A549 (cell line): ENCODE measurements around the gene STIP1. TPM values are rescaled to one million over a fixed set of nuclear protein-coding genes. Genes with fewer than 3 reads are reported as not detected.

ENCODE experiments used
- ATAC-seq, 2 experiments: fragments of 200-7000 bp in 1 of 2; fragments of >200 bp in 1 of 2; cut with Nextera tagmentation in 1 of 2; cut with Tn5 transposase in 1 of 2; 3 replicates each; pipeline versions ENCODE4 v1.8.0 to v1.9.1; 2018 to 2020; ENCODE audit warnings: mild to moderate bottlenecking in 1 of 2, moderate library complexity in 1 of 2
- CTCF ChIA-PET: fragments of 300-600 bp; sonication (Branson Sonifier 250); formaldehyde crosslinking; extraction: SDS; loops from one replicate; lab custom pipeline; 2021; ENCODE audit warnings: antibody characterized with exemption, inconsistent platforms; lab: Yijun Ruan, JAX
- POLR2A ChIA-PET: fragments of 350-600 bp; formaldehyde crosslinking; extraction: SDS; loops from one replicate; lab custom pipeline; 2021; ENCODE audit warnings: antibody characterized with exemption, inconsistent platforms; lab: Yijun Ruan, JAX
- DNase-seq, 2 experiments: peaks; one replicate each; pipeline versions ENCODE4 v3.0.0 to v3.0.0-alpha.2; 2011 to 2016; ENCODE audit warnings: low read depth in 1 of 2, low spot score in 1 of 2
- FAIRE-seq: peaks from 2 replicates; lab custom pipeline; 2011; peaks lifted over from hg19 to GRCh38; lab: Jason Lieb, UNC
- H3K27ac ChIP-seq, 2 experiments: fragments of >200 bp; sonication (Bioruptor Twin); formaldehyde crosslinking; 3 replicates each; pipeline ENCODE4 v1.5.1; 2016 to 2017
- H3K4me1 ChIP-seq: fragments of >200 bp; sonication (Bioruptor Twin); formaldehyde crosslinking; 3 replicates; pipeline ENCODE4 v1.6.1; 2016
- H3K4me2 ChIP-seq: fragments of >200 bp; sonication (Bioruptor Twin); formaldehyde crosslinking; 3 replicates; pipeline ENCODE4 v1.6.1; 2016
- H3K4me3 ChIP-seq: fragments of >200 bp; sonication (Bioruptor Twin); formaldehyde crosslinking; 3 replicates; pipeline ENCODE4 v1.5.1; 2016
- H3K9me3 ChIP-seq: fragments of >200 bp; sonication (Bioruptor Twin); formaldehyde crosslinking; 3 replicates; pipeline ENCODE4 v1.6.1; 2016
- BHLHE40 ChIP-seq: IDR thresholded peaks from 2 replicates; pipeline ENCODE4 v1.6.1; 2012; ENCODE audit warnings: low read depth, low read length, inconsistent platforms
- CBX2 ChIP-seq: fragments of 200-600 bp; sonication (generic); IDR thresholded peaks from 2 replicates; pipeline ENCODE4 v1.6.1; 2016; ENCODE audit warnings: low read depth, mild to moderate bottlenecking, borderline replicate concordance
- CHD2 ChIP-seq: fragments of 150-350 bp; IDR thresholded peaks from 2 replicates; pipeline ENCODE4 v1.6.1; 2014; ENCODE audit warnings: low read length; ENCODE audit not compliant: partially characterized antibody
- CTCF ChIP-seq: fragments of >200 bp; sonication (Bioruptor Twin); formaldehyde crosslinking; IDR thresholded peaks from 3 replicates; pipeline ENCODE4 v1.5.1; 2016
- E2F6 ChIP-seq: IDR thresholded peaks from 2 replicates; pipeline ENCODE4 v1.6.1; 2012; ENCODE audit warnings: low read depth, borderline replicate concordance
- FOSB ChIP-seq: fragments of 250-450 bp; sonication (Bioruptor Pico); IDR thresholded peaks from 2 replicates; pipeline ENCODE4 v1.5.0; 2020; ENCODE audit warnings: mild to moderate bottlenecking, moderate library complexity
- HES2 ChIP-seq: fragments of >200 bp; sonication (Bioruptor Twin); formaldehyde crosslinking; IDR thresholded peaks from 2 replicates; pipeline ENCODE4 v1.6.1; 2016
- HEYL ChIP-seq: fragments of 250-450 bp; sonication (Bioruptor Pico); IDR thresholded peaks from 2 replicates; pipeline ENCODE4 v1.8.0; 2021; ENCODE audit warnings: mild to moderate bottlenecking, moderate library complexity
- HOXA7 ChIP-seq: fragments of 250-450 bp; sonication (Bioruptor Pico); IDR thresholded peaks from 2 replicates; pipeline ENCODE4 v1.5.0; 2020; ENCODE audit warnings: mild to moderate bottlenecking, moderate library complexity
- HOXB5 ChIP-seq: fragments of 250-450 bp; sonication (Bioruptor Pico); IDR thresholded peaks from 2 replicates; pipeline ENCODE4 v1.5.0; 2020; ENCODE audit warnings: mild to moderate bottlenecking, moderate library complexity
- JUN ChIP-seq, 2 experiments: fragments of >200 bp; sonication (Bioruptor Twin); formaldehyde crosslinking; IDR thresholded peaks; 2 replicates in 1 of 2; 3 replicates in 1 of 2; pipeline ENCODE4 v1.6.1; 2016 to 2017
- JUNB ChIP-seq: fragments of >200 bp; sonication (Bioruptor Twin); formaldehyde crosslinking; IDR thresholded peaks from 2 replicates; pipeline ENCODE4 v1.6.1; 2016
- KDM1A ChIP-seq: fragments of 200-600 bp; sonication (generic); IDR thresholded peaks from 2 replicates; pipeline ENCODE4 v1.6.1; 2016; ENCODE audit warnings: low read depth, mild to moderate bottlenecking
- KDM5A ChIP-seq: fragments of 200-600 bp; sonication (generic); IDR thresholded peaks from 2 replicates; pipeline ENCODE4 v1.6.1; 2016; ENCODE audit warnings: antibody characterized with exemption, mild to moderate bottlenecking
- MAFK ChIP-seq: fragments of 450-650 bp; IDR thresholded peaks from 2 replicates; pipeline ENCODE4 v1.6.1; 2014; ENCODE audit not compliant: partially characterized antibody
- MAX ChIP-seq: IDR thresholded peaks from 2 replicates; pipeline ENCODE4 v1.6.1; 2012
- PBX3 ChIP-seq: IDR thresholded peaks from 2 replicates; pipeline ENCODE4 v1.6.1; 2012
- PHF8 ChIP-seq: fragments of 200-600 bp; sonication (generic); IDR thresholded peaks from 2 replicates; pipeline ENCODE4 v1.6.1; 2016; ENCODE audit warnings: low read depth, mild to moderate bottlenecking, antibody characterized with exemption, moderate library complexity, borderline replicate concordance
- POLR2A ChIP-seq: IDR thresholded peaks from 2 replicates; pipeline ENCODE4 v1.6.1; 2012; ENCODE audit warnings: mild to moderate bottlenecking, low read length
- RAD21 ChIP-seq, 2 experiments: fragments of >200 bp in 1 of 2; sonication (Bioruptor Twin) in 1 of 2; formaldehyde crosslinking in 1 of 2; IDR thresholded peaks in 1 of 2; conservative IDR thresholded peaks in 1 of 2; 2 replicates in 1 of 2; 3 replicates in 1 of 2; pipeline ENCODE4 v1.6.1; 2012 to 2018; ENCODE audit warnings: inconsistent platforms in 1 of 2
- REST ChIP-seq: fragments of 200-600 bp; sonication (generic); IDR thresholded peaks from 2 replicates; pipeline ENCODE4 v1.6.1; 2016; ENCODE audit warnings: antibody characterized with exemption, mild to moderate bottlenecking, moderate library complexity
- SMC3 ChIP-seq: fragments of >200 bp; sonication (Bioruptor Twin); formaldehyde crosslinking; IDR thresholded peaks from 3 replicates; pipeline ENCODE4 v1.6.1; 2018; ENCODE audit warnings: inconsistent platforms
- ZC3H11A ChIP-seq: fragments of 450-650 bp; IDR thresholded peaks from 2 replicates; pipeline ENCODE4 v1.6.1; 2014; ENCODE audit warnings: antibody characterized with exemption, mild to moderate bottlenecking
- WGBS: methylation state at CpG from one replicate; pipeline ENCODE4 v1.1.6; 2017; ENCODE audit errors: missing lambda C conversion rate; 5-methylcytosine and 5-hydroxymethylcytosine counted together
- polyA plus RNA-seq, 4 experiments: library from polyadenylated mRNA; depleted of rRNA in 3 of 4; stranded (reverse); fragments of >200 nt; fragmentation: RNase III in 1 of 4; extraction: RNeasy Plus Mini Kit Qiagen cat#74134 plus additional on column Dnase treatment in 1 of 4; gene quantifications; 2 replicates in 3 of 4; 3 replicates in 1 of 4; pipeline ENCODE4 v1.2.3, GENCODE V29; 2011 to 2017

Gene STIP1
- polyA plus RNA-seq, 2 of the 4 experiments (the other 2 are of a cell fraction): 288 to 297 TPM

- Histone ChIP-seq H3K27ac (peak within 1 kb of the TSS; percentile 94 to 95), H3K4me3 (peak within 1 kb of the TSS; percentile 94), H3K4me1 (peaks cover 42% of the 10 kb centered on the region), H3K9me3 (no peaks in the 10 kb centered on the region), H3K4me2 (peak within 1 kb of the TSS; percentile 98)
- ChIA-PET POLR2A (interaction anchor here (1.0 kb wide), 1 partner anchor 11 kb away, joined by 5 read pairs; the partner anchor contains the start of gene FKBP2), CTCF (interaction anchor here (1.5 to 19.9 kb wide), 2 partner anchors 27 to 74 kb away, joined by 4 to 254 read pairs; partner anchors contain the start of gene FERMT3)
- no peak for FAIRE-seq
- 3% methylated on average over 46 of the region's 62 CpGs for WGBS
- TF ChIP-seq POLR2A: peak; percentile 36
- no peak for TF ChIP-seq HES2
- peak; percentile 42; the same call in 1 of the 2 replicates for TF ChIP-seq PHF8
- TF ChIP-seq BHLHE40: no peak
- TF ChIP-seq PBX3: peak; percentile 29; the same call in 1 of the 2 replicates
- peak; percentile 43 for TF ChIP-seq MAX
- TF ChIP-seq JUN (IDR thresholded peaks at IDR 0.05): peak in 1 of 2 experiments; percentile 52; a peak in 2 of 5 replicates
- no peak for TF ChIP-seq CHD2
- DNase-seq: peak; percentile 77 to 91
- ATAC-seq: peak; percentile 35 to 64
Observed at GRCh38 chr11:64230171-64230984, 44.4 kb downstream of the STIP1 start, which contains the start of gene DNAJC4. DNAJC4 (plus strand) TSS chr11:64230548; CDS start chr11:64230855, 307 bp downstream.

GRCh38 chr11:64230985-64231365 is 45.0 kb downstream of the STIP1 start:
- peak overlapping the region; percentile 94 for H3K4me3 ChIP-seq
- 24% methylated on average over 7 of the region's 8 CpGs for WGBS
- H3K27ac ChIP-seq: peak overlapping the region; percentile 94 to 95
- DNase-seq (no peak), ATAC-seq (no peak), FAIRE-seq (no peak)
- H3K4me1 ChIP-seq: peaks cover 46% of the 10 kb centered on the region
- H3K4me2 ChIP-seq: peak overlapping the region; percentile 98
- no peak for TF ChIP-seq HES2
- no peak for TF ChIP-seq HOXA7 (CRISPR knock-in tag)
- TF ChIP-seq SMC3: no peak
- TF ChIP-seq HEYL (CRISPR knock-in tag): no peak
- no peak for TF ChIP-seq REST
- no peak for TF ChIP-seq MAFK
- TF ChIP-seq FOSB (CRISPR knock-in tag): no peak
- no peak for TF ChIP-seq JUNB
- TF ChIP-seq RAD21 (conservative IDR thresholded peaks at IDR 0.05 in 1 of 2, IDR thresholded peaks at IDR 0.05 in 1 of 2): no peak
- TF ChIP-seq KDM5A: no peak
- TF ChIP-seq CBX2: no peak
- TF ChIP-seq KDM1A: no peak
- no peak for TF ChIP-seq ZC3H11A
- TF ChIP-seq CTCF: no peak
- no peak for TF ChIP-seq E2F6
- no peak for TF ChIP-seq HOXB5 (CRISPR knock-in tag)
- ChIA-PET POLR2A (no interaction called here), CTCF (interaction anchor here (1.5 to 2.8 kb wide), 2 partner anchors 19 to 74 kb away, joined by 4 to 14 read pairs; no protein-coding TSS in a partner anchor)
- H3K9me3 ChIP-seq: no peaks in the 10 kb centered on the region
